SK-N-SH (cell line): Measurements from ENCODE around the gene KLHL40.

Source experiments
- EP300 ChIP-seq, 2 experiments: IDR thresholded peaks; 2 replicates each; pipeline versions ENCODE4 v1.4.0 to v1.6.1; 2012; ENCODE audit warnings: borderline replicate concordance in 1 of 2, low read depth in 1 of 2, low read length in 1 of 2
- EZH2phosphoT487 ChIP-seq: fragments of 200-600 bp; sonication (generic); IDR thresholded peaks from 2 replicates; pipeline ENCODE4 v1.6.1; 2017; ENCODE audit warnings: low read depth, mixed run types, mild to moderate bottlenecking, antibody characterized with exemption, moderate library complexity, borderline replicate concordance
- RAD21 ChIP-seq: IDR thresholded peaks from 2 replicates; pipeline ENCODE4 v1.6.1; 2012; ENCODE audit warnings: mild to moderate bottlenecking, low read length
- RXRA ChIP-seq: IDR thresholded peaks from 2 replicates; pipeline ENCODE4 v1.4.0; 2012; ENCODE audit warnings: low read depth, mild to moderate bottlenecking, borderline replicate concordance
- YY1 ChIP-seq: IDR thresholded peaks from 2 replicates; pipeline ENCODE4 v1.4.0; 2012; ENCODE audit warnings: low read depth, mild to moderate bottlenecking
- TF ChIP-seq, protein P1 (sequence below): fragments of 150-350 bp; IDR thresholded peaks from 2 replicates; pipeline ENCODE4 v1.6.1; 2017; ENCODE audit warnings: antibody characterized with exemption, low read length, low read depth, borderline replicate concordance
- TF ChIP-seq, protein P2 (sequence below): fragments of 200-600 bp; sonication (generic); IDR thresholded peaks from 2 replicates; pipeline ENCODE4 v1.6.1; 2017; ENCODE audit warnings: antibody characterized with exemption, mild to moderate bottlenecking, moderate library complexity
- TF ChIP-seq, protein P3 (sequence below): IDR thresholded peaks from 2 replicates; pipeline ENCODE4 v1.4.0; 2012; ENCODE audit warnings: low read depth

DNA sequence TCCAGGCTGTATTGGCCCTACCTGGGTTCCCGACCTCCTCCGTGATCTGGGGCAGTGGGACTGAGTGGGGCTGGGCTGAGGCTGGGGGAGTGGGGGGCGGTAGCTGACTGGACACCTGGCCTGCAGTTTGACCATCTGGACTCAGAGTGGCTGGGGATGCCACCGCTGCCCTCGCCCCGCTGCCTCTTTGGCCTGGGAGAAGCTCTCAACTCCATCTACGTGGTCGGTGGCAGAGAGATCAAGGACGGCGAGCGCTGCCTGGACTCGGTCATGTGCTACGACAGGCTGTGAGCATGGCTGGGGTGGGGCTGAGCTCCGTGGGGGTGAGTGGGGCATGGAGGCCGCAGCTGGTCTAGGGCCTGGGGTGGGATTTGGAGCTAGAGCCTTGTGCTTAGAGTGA lies 2.7 kb downstream of the KLHL40 start:
- TF ChIP-seq EP300 (IDR thresholded peaks at IDR 0.05; ENCODE audit: borderline replicate concordance in 1 of 2, low read depth in 1 of 2, low read length in 1 of 2) (no peak), EZH2phosphoT487 (no peak), RAD21 (no peak), YY1 (no peak), RXRA (no peak)
- TF ChIP-seq, protein P1, sequence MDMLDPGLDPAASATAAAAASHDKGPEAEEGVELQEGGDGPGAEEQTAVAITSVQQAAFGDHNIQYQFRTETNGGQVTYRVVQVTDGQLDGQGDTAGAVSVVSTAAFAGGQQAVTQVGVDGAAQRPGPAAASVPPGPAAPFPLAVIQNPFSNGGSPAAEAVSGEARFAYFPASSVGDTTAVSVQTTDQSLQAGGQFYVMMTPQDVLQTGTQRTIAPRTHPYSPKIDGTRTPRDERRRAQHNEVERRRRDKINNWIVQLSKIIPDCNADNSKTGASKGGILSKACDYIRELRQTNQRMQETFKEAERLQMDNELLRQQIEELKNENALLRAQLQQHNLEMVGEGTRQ = no peak
- TF ChIP-seq, protein P2, sequence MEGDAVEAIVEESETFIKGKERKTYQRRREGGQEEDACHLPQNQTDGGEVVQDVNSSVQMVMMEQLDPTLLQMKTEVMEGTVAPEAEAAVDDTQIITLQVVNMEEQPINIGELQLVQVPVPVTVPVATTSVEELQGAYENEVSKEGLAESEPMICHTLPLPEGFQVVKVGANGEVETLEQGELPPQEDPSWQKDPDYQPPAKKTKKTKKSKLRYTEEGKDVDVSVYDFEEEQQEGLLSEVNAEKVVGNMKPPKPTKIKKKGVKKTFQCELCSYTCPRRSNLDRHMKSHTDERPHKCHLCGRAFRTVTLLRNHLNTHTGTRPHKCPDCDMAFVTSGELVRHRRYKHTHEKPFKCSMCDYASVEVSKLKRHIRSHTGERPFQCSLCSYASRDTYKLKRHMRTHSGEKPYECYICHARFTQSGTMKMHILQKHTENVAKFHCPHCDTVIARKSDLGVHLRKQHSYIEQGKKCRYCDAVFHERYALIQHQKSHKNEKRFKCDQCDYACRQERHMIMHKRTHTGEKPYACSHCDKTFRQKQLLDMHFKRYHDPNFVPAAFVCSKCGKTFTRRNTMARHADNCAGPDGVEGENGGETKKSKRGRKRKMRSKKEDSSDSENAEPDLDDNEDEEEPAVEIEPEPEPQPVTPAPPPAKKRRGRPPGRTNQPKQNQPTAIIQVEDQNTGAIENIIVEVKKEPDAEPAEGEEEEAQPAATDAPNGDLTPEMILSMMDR = no peak
- TF ChIP-seq, protein P3, sequence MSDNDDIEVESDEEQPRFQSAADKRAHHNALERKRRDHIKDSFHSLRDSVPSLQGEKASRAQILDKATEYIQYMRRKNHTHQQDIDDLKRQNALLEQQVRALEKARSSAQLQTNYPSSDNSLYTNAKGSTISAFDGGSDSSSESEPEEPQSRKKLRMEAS = no peak
